ENCODE measurements around the gene MRPL1.

Gene MRPL1

DNA sequence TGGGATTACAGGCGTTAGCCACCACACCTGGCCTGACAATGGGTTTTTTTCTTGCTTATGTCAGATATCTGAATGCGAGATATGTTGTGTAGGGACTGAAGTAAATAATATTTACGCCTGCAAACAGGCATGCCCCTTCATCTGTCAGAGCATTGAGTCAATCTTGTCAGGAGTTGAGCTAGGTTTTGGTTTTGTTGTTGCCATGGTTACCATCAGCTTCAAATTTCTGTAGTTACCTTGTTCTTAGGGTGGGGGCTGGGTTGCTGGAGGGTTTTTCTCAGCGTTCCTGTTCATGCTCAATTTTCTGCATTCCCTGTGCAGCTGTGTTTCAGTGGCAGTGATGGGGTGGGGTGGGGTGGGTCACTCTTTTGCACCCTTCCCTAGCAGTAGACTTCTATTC, 14.5 kb downstream of the MRPL1 start:
- DNase-seq (ENCODE audit: low spot score in 2 of 2) (no peak), ATAC-seq (no peak)
- H3K9me3 Mint-ChIP-seq = no peaks in the 10 kb centered on the region
- no peak overlapping the region for H3K27ac Mint-ChIP-seq
- peaks cover 13% of the 10 kb centered on the region for H3K4me1 Mint-ChIP-seq
- no peak overlapping the region for H3K4me3 Mint-ChIP-seq
- H3K36me3 Mint-ChIP-seq = peaks cover 89% of the 10 kb centered on the region

DNA sequence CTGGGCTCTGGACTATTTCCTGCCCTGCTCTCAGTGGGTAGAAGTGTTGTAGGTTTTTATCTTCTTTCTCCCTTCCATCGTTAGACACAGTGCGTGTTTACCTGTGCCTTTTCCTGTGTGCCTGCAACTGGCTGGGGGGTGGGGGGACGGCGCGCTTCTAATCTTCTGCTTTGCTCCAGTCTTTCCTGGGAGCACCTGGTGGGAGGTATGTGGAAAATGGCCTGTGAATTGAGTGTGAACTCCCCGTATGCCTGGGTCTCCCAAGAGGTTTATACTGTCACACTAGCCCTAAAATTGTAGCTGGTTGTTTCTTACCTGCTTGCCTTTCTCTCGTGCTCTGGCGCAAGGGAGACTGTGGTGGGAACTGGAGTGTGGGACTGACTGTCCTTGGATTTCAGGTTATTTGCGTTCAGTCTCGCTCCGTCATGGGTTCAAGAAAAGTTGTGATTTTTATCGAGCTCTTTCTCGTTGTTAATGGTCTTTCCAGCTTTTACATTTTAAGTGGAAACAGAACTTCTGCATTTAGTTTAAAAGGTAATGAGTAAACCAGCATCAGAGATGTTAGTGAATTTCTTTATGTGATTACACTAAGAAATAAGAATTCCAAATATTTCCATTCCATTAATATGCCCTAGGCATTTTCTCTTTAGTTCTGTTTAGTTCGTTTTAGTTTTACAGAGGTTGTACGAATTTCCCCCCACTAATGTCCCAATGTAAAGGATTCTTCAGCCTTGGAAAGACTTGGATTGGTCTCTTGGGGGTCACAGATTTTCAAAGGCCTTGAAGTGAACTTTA, 15.3 kb downstream of the MRPL1 start:
- H3K4me1 Mint-ChIP-seq = peaks cover 13% of the 10 kb centered on the region
- H3K27ac Mint-ChIP-seq = no peak overlapping the region
- no peaks in the 10 kb centered on the region for H3K9me3 Mint-ChIP-seq
- H3K36me3 Mint-ChIP-seq = peaks cover 89% of the 10 kb centered on the region
- ATAC-seq (no peak), DNase-seq (ENCODE audit: low spot score in 2 of 2) (no peak)
- no peak overlapping the region for H3K4me3 Mint-ChIP-seq

DNA sequence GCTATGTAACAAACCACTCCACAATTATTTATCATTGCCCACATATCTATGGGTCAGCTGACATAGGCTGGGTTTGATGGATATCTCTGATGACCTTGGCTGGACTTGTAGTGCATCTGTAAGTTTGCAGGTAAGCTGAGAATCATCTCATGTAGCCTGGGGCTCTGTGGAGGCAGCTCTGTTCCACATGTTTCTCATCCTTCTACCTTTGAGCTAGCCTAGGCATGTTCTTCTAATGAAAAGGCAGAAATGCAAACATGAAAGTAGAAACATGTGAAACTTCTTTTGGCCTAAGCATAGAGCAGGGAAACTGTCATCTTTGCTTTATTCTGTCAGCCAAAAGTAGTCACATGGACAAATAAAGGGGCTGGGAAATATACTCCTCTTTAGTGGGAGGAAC, 18.2 kb downstream of the MRPL1 start:
- no peak for DNase-seq (ENCODE audit: low spot score in 2 of 2)
- ATAC-seq = no peak
- H3K4me3 Mint-ChIP-seq = no peak overlapping the region
- H3K27ac Mint-ChIP-seq = no peak overlapping the region
- H3K36me3 Mint-ChIP-seq = peaks cover 89% of the 10 kb centered on the region
- H3K4me1 Mint-ChIP-seq = peaks cover 13% of the 10 kb centered on the region
- H3K9me3 Mint-ChIP-seq = no peaks in the 10 kb centered on the region

DNA sequence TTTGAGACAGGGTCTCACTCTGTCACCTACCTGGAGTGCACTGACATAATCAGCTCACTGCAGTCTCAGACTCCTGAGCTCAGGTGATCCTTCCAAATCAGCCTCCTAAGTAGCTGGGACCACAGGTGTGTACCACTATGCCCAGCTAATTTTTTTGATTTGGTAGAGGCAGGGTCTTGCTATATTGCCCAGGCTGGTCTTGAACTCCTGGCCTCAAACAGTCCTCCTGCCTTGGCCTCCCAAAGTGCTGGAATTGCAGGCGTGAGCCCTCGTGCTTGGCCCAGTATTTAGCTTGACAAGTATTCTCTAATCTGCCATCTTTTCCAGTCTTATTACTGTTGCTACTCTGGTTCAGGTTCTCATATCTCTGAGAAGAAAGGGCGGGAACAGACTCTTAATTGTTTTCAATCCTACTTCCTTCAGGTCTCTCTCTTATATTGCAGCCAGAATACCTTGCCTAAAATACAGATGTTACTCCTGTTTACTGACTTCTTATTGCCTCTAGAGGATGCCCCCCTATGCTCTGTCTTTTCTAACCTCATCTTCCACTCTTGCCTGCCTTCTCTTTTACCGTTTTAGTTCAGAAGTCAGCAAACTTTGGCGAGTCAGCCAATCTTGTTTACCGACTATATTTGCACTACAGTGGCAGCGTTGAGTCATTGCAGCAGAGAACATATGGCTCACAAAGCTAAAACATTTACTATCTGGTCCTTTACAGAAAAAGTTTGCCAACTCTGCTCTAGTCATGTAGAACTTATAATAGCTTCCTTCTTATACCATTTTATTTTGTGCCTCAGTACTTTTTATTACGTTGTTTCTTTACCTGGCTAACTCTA, 19.0 kb downstream of the MRPL1 start:
- ATAC-seq (peak; percentile 47), DNase-seq (ENCODE audit: low spot score in 2 of 2) (no peak)
- H3K4me1 Mint-ChIP-seq = peaks cover 13% of the 10 kb centered on the region
- H3K27ac Mint-ChIP-seq = peak overlapping the region; percentile 32
- no peak overlapping the region for H3K4me3 Mint-ChIP-seq
- no peaks in the 10 kb centered on the region for H3K9me3 Mint-ChIP-seq
- peaks cover 89% of the 10 kb centered on the region for H3K36me3 Mint-ChIP-seq

DNA sequence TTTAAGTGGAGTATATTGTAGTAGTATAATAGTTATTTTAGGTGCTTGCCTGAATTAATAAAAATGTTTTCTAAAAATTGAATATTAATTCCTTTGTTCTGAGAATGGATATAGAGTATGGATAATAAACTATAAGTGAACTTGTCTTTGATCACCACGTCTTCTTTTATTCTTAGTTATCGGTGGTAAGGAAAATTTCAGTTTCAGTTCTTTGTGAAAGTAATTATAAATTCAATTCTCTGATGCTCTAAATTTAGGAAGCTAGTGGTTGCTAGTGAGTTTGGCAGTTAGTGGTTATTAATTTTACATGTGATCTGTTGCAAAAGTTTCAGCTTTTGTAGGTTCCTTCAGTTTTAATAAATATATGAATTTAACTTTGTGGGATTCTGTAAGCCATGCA, 30.8 kb downstream of the MRPL1 start:
- ATAC-seq = no peak
- Mint-ChIP-seq H3K27ac (no peak overlapping the region), H3K36me3 (peaks cover 96% of the 10 kb centered on the region), H3K4me1 (peaks cover 5% of the 10 kb centered on the region), H3K4me3 (no peak overlapping the region), H3K9me3 (no peaks in the 10 kb centered on the region)
- no peak for DNase-seq (ENCODE audit: low spot score in 2 of 2)

DNA sequence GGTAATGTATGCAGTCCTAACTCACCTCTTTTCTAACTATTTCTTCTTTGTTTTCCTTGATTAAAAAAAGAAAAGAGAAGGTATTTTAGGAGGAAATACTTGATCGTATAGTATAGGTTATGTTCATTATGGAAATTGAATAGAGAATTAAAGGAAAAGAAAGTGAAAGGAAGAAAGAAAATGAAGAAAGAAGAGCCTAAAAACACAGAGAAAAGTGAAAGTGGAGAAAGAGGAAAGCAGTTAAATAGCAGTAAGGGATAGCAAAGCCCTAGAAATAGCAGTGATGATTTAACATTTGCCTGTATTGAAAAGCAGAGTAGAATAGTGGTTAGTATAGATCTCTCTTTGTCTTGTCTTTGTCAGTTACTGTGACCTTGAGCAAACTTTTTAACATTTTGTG, 37.0 kb downstream of the MRPL1 start:
- Mint-ChIP-seq H3K27ac (no peak overlapping the region), H3K4me1 (peaks cover 22% of the 10 kb centered on the region), H3K36me3 (peaks cover 80% of the 10 kb centered on the region), H3K9me3 (no peaks in the 10 kb centered on the region), H3K4me3 (no peak overlapping the region)
- ATAC-seq (no peak), DNase-seq (ENCODE audit: low spot score in 2 of 2) (no peak)

DNA sequence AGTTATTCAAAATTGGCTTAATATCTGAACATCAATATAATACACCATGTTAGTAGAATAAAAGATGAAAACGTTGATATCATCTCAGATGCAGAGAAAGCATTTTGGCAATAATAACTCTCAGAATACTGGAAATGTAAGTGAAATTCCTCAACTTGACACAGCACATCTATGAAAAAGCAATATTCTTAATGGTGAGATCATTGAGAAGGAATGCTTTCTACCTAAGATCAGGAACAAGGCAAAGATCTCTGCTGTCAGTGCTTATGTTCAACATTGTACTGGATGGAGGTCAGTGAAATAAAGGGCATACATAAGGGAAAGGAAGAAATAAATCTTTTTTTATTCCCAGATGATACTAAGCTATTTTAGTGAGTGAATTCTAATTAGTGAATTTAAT, 40.6 kb downstream of the MRPL1 start:
- H3K9me3 Mint-ChIP-seq = no peaks in the 10 kb centered on the region
- no peak for DNase-seq (ENCODE audit: low spot score in 2 of 2)
- no peak overlapping the region for H3K4me3 Mint-ChIP-seq
- H3K27ac Mint-ChIP-seq = no peak overlapping the region
- peaks cover 62% of the 10 kb centered on the region for H3K36me3 Mint-ChIP-seq
- H3K4me1 Mint-ChIP-seq = peaks cover 17% of the 10 kb centered on the region
- ATAC-seq = no peak

DNA sequence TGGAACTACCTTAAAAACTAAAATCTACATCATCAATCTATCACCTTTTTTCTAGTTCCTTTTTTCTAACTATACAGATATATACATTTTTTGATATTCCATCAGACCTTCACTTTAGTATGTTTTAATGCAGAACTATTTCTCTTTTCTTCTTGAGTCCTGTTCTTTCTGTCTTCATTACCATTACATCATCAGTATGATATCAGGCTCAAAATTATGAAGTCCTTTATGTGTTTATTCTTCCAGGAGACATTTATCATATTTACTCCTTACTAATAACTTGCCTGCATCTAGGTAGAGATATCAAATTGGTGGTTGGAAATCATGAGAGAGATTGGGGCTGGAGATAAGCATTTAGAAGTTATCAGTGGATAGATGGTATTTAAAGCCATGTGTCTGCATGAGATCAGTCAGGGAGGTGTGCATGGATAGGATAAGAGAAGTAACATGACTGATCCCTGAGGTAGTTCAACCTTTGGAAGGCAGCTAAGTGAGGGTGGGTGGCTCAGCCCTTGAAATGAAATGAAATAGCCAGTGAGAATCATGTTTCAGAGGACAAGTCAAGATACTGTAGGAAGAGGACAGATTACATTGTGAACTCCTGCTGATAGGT, 43.1 kb downstream of the MRPL1 start:
- Mint-ChIP-seq H3K4me1 (no peaks in the 10 kb centered on the region), H3K4me3 (no peak overlapping the region), H3K27ac (peak overlapping the region; percentile 1), H3K36me3 (peaks cover 66% of the 10 kb centered on the region), H3K9me3 (no peaks in the 10 kb centered on the region)
- no peak for ATAC-seq
- no peak for DNase-seq (ENCODE audit: low spot score in 2 of 2)

DNA sequence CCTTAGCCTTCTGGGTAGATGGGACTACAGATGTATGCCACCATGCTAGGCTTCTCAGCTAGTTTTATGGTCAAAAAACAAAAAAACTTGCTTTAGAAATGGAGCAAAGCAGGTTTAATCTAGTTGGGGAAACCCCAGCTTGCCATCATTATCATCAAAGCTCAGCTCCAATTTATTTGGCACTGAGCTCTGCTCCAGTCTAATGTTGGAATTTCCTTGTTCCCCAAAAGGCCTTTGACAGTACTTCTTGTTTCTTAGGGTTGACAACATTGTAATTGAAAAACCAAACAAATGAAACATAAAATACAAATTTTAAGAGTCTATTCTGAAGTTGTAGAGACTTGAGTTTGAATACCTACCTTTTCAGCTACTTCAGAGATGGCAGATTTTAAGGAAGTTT, 48.0 kb downstream of the MRPL1 start:
- Mint-ChIP-seq H3K4me1 (no peaks in the 10 kb centered on the region), H3K36me3 (peaks cover 45% of the 10 kb centered on the region)
- DNase-seq (ENCODE audit: low spot score in 2 of 2) = no peak

DNA sequence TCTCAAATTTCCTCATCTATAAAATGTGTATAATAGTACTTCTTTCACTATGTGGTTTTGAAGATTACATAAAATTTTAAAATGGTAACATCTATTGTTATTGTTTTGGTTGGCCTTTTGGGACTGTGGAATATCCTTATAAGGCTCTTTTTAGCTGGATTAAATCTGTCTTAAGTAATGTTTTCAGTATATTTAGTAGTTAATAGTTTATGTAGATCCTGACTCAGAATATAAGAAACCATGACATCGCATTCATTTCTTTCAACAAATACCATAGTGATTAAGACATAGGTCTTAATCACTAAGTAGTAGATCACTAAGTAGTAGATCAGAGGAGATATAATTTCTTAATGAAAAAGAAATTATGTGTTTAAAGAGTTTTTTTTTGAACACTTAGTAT, 48.5 kb downstream of the MRPL1 start:
- no peak overlapping the region for H3K27ac Mint-ChIP-seq
- no peak for DNase-seq (ENCODE audit: low spot score in 2 of 2)
- ATAC-seq = no peak
- H3K4me1 Mint-ChIP-seq = no peaks in the 10 kb centered on the region
- H3K4me3 Mint-ChIP-seq = no peak overlapping the region
- peaks cover 43% of the 10 kb centered on the region for H3K36me3 Mint-ChIP-seq
- no peaks in the 10 kb centered on the region for H3K9me3 Mint-ChIP-seq

More for the DNA sequence above, 48.0 kb downstream of the MRPL1 start:
- no peaks in the 10 kb centered on the region for H3K9me3 Mint-ChIP-seq
- ATAC-seq = no peak
- no peak overlapping the region for H3K4me3 Mint-ChIP-seq
- H3K27ac Mint-ChIP-seq = no peak overlapping the region

DNA sequence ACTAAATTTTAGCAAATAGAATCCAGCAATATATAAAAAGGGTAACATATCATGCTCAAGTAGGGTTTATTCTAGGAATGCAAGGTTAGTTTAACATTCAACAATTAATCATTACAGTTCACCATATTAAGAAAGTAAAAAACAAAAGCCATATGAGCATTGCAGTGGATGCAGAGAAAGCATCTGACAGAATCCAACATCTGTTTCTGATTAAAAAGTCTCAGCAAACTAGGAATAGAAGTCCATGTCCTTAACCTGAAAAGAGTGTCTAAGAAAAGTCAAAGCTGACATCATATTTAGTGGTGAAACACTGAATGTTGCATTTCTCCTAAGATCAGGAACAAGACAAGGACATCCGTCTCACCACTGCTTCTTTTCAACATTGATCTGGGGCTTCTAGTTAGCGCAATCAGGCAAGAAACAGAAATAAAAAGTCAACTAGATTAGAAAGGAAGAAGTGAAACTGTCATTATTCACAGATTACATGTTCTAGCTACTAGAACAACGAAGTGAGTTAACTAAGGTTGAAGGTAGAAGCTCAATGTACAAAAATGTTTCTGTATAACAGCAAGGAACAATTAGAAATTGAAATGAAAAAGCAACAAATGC, 49.3 kb downstream of the MRPL1 start:
- no peak for DNase-seq (ENCODE audit: low spot score in 2 of 2)
- Mint-ChIP-seq H3K4me1 (no peaks in the 10 kb centered on the region), H3K27ac (no peak overlapping the region), H3K4me3 (no peak overlapping the region), H3K9me3 (no peaks in the 10 kb centered on the region), H3K36me3 (peaks cover 46% of the 10 kb centered on the region)
- ATAC-seq = no peak

DNA sequence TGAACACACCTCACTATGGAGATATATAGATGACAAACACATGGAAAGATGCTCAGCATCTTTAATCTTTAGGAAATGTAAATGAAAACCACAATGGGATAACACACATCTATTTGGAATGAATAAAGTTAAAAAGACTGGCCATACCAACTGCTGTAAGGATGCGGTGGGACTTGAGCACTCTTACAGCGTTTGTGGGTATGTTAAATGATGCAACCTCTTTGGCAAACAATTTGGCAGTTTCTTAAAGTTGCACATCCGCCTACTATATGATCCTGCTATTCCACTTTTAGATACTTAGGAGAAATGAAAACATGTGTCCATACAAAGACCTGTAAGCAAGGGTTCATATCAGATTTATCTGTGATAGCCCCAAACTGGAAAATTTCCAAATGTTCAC, 50.7 kb downstream of the MRPL1 start:
- peaks cover 40% of the 10 kb centered on the region for H3K36me3 Mint-ChIP-seq
- no peak overlapping the region for H3K4me3 Mint-ChIP-seq
- DNase-seq (ENCODE audit: low spot score in 2 of 2) (no peak), ATAC-seq (no peak)
- no peaks in the 10 kb centered on the region for H3K4me1 Mint-ChIP-seq
- H3K9me3 Mint-ChIP-seq = no peaks in the 10 kb centered on the region
- H3K27ac Mint-ChIP-seq = no peak overlapping the region

DNA sequence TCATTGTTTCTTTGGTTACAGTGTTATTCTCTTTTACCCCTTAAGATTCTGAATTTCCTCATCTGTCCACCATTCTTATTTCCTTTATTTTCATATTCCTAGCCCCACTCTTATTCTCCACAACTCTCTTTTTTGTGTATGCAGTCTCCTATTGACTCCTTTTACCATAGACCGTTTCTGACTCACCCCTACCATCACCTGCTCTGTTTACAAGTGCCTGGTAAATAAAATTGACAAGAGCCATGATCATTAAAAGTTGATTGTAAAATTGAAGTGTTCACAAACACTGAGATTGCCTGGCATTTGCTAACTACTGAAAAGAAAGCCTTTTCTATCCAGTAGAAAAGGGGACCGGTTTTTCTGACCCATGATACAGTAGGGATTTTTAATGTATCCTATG, 54.4 kb downstream of the MRPL1 start:
- no peaks in the 10 kb centered on the region for H3K9me3 Mint-ChIP-seq

DNA sequence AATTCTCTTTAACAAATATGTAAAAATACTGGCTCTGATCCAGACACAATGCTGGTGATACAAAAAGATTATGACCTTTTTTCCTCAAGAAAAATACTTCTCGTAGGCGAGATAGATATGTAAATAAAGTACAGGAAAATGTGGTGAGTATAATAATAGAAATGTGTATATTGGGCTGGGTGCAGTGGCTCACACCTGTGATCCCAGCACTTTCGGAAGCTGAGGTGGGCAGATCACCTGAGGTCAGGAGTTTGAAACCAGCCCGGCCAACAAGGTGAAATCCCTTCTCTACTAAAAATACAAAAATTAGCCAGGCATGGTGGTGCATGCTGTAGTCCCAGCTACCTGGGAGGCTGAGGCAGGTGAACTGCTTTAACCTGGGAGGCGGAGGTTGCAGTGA, 55.0 kb downstream of the MRPL1 start:
- Mint-ChIP-seq H3K27ac (no peak overlapping the region), H3K4me1 (no peaks in the 10 kb centered on the region), H3K9me3 (no peaks in the 10 kb centered on the region), H3K4me3 (no peak overlapping the region), H3K36me3 (peaks cover 7% of the 10 kb centered on the region)
- no peak for ATAC-seq
- no peak for DNase-seq (ENCODE audit: low spot score in 2 of 2)

More for the DNA sequence above, 54.4 kb downstream of the MRPL1 start:
- ATAC-seq (no peak), DNase-seq (ENCODE audit: low spot score in 2 of 2) (no peak)
- H3K27ac Mint-ChIP-seq = no peak overlapping the region
- peaks cover 12% of the 10 kb centered on the region for H3K36me3 Mint-ChIP-seq
- no peaks in the 10 kb centered on the region for H3K4me1 Mint-ChIP-seq
- no peak overlapping the region for H3K4me3 Mint-ChIP-seq

DNA sequence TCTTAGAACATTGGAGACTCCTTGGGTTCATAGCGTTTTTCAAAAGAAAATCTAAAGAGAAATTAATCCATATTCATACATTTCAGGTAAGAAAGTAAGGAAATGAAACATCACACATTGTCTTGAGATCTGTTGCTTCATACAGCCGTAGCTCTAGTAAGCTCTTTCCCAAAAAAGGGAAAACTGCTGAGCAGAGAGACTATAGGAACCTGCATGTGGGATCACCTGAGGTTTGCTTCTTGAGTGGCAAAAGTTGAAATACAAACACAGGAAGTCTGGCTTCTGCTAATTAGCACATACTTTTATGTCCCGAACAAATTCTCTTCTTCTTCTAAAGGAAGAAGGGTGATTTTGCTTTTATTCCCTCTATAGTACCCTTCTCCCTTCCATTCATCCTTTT, 57.7 kb downstream of the MRPL1 start:
- H3K4me1 Mint-ChIP-seq = no peaks in the 10 kb centered on the region
- peaks cover 16% of the 10 kb centered on the region for H3K36me3 Mint-ChIP-seq
- no peak for DNase-seq (ENCODE audit: low spot score in 2 of 2)
- ATAC-seq = no peak
- H3K9me3 Mint-ChIP-seq = peaks cover under 1% of the 10 kb centered on the region
- no peak overlapping the region for H3K4me3 Mint-ChIP-seq
- H3K27ac Mint-ChIP-seq = no peak overlapping the region

Data from stimulated activated effector memory CD8-positive, alpha-beta T cell treated with anti-CD3 and anti-CD28 coated beads, Interleukin-12 subunit alpha, Interleukin-12 subunit beta, amount 100 ng/mL, for 72 hours (primary cell).